DMS79 treated with DMSO at 0.1 percent for 48 hours (cell line): ENCODE results near the gene PTBP1.
"Not testable (repeated sequence)": the region's sequence is repeated elsewhere in the genome, so short reads cannot be mapped to it uniquely, and the experiment has no call there.

Experiments used
- DNase-seq: peaks from one replicate; lab custom pipeline; 2025; lab: John Stamatoyannopoulos, UW

PTBP1 gene

GRCh38 chr19:853614-854220 is 56.5 kb downstream of the PTBP1 start:
- not testable (repeated sequence) for DNase-seq

- DNase-seq = no peak
Observed at GRCh38 chr19:854549-854948, 57.3 kb downstream of the PTBP1 start.

- DNase-seq = no peak
Observed at GRCh38 chr19:855142-855541, 57.9 kb downstream of the PTBP1 start.

- no peak for DNase-seq
Observed at GRCh38 chr19:855566-856120, 58.4 kb downstream of the PTBP1 start.

- no peak for DNase-seq
Observed at GRCh38 chr19:858284-858683, 61.0 kb downstream of the PTBP1 start.

- DNase-seq = no peak
Observed at GRCh38 chr19:858868-859843, 61.9 kb downstream of the PTBP1 start, which contains the start of gene CFD. Gene CFD (plus strand): TSS chr19:859664. CDS start chr19:859690, 26 bp downstream.

- no peak for DNase-seq
Observed at GRCh38 chr19:861141-861755, 64.0 kb downstream of the PTBP1 start.
